HG03558 (cell line): Measurements from ENCODE around the gene RASGEF1C.

Experiments
- ATAC-seq: cut with Tn5 transposase; IDR thresholded peaks from one replicate; pipeline ENCODE4 v1.9.1; 2021; ENCODE audit warnings: moderate number of reproducible peaks; ENCODE audit not compliant: unreplicated experiment; ENCODE audit errors: extremely low read depth

Gene RASGEF1C

GRCh38 chr5:180209137-180209581, at the start of gene RASGEF1C:
RASGEF1C (minus strand) TSS chr5:180209211; CDS start chr5:180138052, 71,159 bp downstream.
- ATAC-seq = no peak

- ATAC-seq = no peak
Measured at GRCh38 chr5:180253036-180253824, 44.2 kb upstream of the RASGEF1C start.

- ATAC-seq = no peak
Measured at GRCh38 chr5:180251887-180252286, 42.9 kb upstream of the RASGEF1C start.

DNA sequence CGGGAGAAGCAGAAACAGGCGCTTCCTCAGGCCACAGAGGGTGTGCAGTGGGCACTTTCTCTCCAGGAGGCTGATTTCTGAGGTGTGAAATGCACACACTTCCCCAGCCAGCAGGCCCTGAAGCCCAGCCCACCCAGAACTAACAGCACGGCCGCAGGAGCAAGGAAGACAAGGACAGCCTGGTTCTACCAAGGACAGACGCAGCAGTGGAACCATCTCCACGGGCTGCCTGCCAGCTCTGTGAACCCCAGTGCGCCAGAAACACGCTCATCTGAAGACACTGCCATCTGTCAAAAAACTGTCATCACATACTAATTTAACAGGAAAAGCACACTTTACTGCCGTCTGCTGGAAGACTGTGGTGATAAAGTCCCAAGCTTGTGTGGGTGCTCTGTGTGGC, 42.1 kb upstream of the RASGEF1C start:
- ATAC-seq = no peak

- no peak for ATAC-seq
Measured at GRCh38 chr5:180250329-180250728, 41.3 kb upstream of the RASGEF1C start.

DNA sequence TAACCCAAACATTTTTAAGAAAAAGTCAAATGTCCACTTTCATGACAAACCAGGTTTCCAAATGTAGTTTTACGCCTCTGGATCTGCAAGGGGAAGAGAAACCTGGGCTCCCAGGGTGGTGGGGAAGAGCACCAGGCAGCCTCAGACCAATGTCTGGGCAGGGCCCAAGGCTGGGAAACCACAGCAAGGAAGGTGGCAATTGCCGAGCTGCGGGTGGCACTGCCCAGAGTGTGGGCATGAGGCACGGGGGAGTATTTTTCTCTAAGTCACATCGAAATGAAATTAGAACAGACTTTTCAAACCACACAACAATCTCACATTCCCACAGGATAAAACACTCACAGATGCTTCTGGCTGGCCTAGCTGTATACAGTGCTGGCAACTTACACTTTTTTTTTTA, 32.6 kb upstream of the RASGEF1C start:
- ATAC-seq = no peak

GRCh38 chr5:180238631-180239030, 29.6 kb upstream of the RASGEF1C start:
- ATAC-seq = no peak

DNA sequence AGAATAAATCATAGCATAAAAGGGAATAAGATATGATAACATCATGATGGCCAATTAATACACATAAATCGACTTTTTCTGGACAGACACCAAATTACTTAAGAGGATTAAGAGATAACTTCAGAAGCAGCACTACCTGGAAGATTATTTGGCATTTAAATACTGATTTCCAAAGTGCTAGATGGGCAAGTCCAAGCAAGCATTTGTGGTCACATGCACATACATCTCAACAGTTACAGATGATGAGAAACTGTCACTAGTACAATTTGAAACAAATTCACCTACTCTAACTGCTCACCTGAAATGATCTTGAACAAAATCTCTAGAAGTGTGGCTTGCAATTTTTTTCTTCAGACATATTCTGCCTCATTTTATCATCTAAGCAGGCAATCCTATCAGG, 26.8 kb upstream of the RASGEF1C start:
- ATAC-seq = no peak

GRCh38 chr5:180235077-180235476, 26.1 kb upstream of the RASGEF1C start:
- ATAC-seq = no peak

DNA sequence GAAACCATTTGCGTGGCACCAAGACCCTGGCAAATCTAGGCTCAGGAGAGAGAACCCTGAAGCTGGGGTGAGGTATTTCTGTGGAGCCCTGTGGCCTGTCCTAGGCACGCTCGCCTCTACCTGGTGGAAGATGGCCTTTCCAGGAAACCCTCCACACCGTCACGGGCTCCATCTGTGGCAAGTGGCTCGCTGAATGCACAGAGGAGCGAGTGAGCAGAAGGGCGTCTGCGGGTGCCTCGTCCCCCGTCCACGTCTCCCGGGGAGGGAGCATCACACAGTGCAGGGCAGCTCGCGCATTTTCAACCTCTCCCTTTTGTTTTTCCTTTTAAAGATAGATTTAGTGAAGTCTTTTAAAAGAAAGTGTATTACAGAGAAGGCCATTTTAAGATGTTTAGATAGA, 25.3 kb upstream of the RASGEF1C start:
- ATAC-seq = no peak

- no peak for ATAC-seq
Measured at GRCh38 chr5:180233729-180234128, 24.7 kb upstream of the RASGEF1C start.

GRCh38 chr5:180230017-180230416, 21.0 kb upstream of the RASGEF1C start:
- ATAC-seq = no peak

- ATAC-seq = no peak
Measured at GRCh38 chr5:180222056-180222455, 13.0 kb upstream of the RASGEF1C start.

GRCh38 chr5:180217797-180218196, 8.8 kb upstream of the RASGEF1C start:
- ATAC-seq = no peak

DNA sequence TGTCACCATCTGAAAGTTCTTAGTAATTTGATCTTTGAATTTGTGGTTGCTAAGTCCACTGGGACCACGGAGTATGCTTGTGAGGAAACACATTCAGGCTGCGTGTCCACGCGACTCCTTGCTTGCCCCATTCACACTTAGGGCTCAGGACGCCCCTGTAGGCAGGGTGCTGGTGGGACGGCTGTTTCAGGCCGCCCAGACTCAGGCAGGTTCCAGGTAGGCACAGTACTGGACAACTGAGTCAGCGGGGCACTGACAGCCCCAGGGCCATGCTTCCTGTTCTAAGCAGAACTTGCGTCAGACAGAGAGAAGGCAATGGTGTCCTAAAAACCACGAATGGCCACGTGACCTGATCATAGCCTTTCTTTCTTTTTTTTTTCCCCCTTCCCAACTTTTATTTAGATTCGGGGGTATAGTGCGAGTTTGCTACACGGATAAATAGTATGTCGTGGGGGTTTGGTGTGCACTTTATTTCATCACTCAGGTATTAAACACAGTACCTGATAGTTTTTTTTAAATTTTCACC, 7.7 kb upstream of the RASGEF1C start:
- ATAC-seq = no peak

GRCh38 chr5:180215783-180216630, 7.0 kb upstream of the RASGEF1C start:
- no peak for ATAC-seq

DNA sequence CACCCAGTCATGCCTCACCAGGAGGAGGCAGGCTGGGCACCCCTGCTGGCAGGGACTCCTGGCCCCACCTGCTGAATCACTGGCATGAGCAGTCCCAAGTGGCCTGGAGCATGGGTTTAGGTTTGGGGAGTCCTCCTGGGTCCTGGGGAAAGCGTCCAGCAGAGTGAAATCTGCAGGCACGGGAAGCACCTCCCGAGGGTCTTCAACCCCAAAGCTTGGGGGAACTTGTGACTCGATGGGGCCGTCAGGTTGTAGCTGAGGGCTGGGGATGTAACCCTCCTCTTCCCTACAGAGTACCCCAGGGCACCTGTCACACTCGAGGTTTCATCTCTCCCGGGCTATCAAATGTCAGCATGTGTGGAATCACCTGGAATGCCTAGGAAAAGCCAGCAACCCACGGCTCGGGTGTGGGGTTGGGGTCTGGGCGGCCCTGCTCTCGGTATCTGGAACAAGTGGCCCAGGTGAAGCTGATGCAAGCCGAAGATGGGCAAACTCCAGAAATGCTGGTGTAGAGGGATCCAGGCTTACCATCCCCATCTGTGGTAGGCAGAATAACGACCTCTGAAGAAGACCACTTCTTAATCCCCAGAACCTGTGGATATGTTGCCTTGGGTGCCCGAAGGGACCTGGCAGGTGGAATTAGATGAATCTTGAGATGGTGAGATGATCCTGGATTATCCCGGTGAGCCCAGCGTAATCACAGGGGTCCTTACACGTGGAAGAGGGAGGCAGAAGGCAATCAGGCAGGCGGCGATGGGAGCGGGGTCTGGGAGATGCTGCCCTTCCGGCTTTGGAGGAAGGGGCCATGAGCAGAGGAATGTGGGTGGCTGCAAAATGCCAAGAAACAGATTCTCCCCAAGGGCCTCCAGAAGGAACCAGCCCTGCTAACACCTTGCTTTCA, 6.1 kb upstream of the RASGEF1C start:
- ATAC-seq = no peak

- no peak for ATAC-seq
Measured at GRCh38 chr5:180213657-180214207, 4.7 kb upstream of the RASGEF1C start.

- no peak for ATAC-seq
Measured at GRCh38 chr5:180213256-180213600, 4.2 kb upstream of the RASGEF1C start.
